ENCODE data around the gene ARL14EPL.

GRCh38 chr5:116046823-116047222 is 14.6 kb downstream of the ARL14EPL start:
- TF ChIP-seq RORB (CRISPR knock-in tag; IDR thresholded peaks at IDR 0.05): no peak
- TF ChIP-seq ZNF281 (CRISPR knock-in tag; IDR thresholded peaks at IDR 0.05): no peak
- TF ChIP-seq CTCF (IDR thresholded peaks at IDR 0.05): no peak
- TF ChIP-seq ARID4B (CRISPR knock-in tag; IDR thresholded peaks at IDR 0.05; ENCODE audit: borderline replicate concordance): no peak
- no peak for TF ChIP-seq MLX (CRISPR knock-in tag; IDR thresholded peaks at IDR 0.05)
- no peak for TF ChIP-seq EMX1 (CRISPR knock-in tag; IDR thresholded peaks at IDR 0.05)
